ENCODE results near the gene TAL1.

GRCh38 chr1:47174656-47175020 lies 57.4 kb downstream of the TAL1 start:
- TF ChIP-seq GATA3 (IDR thresholded peaks at IDR 0.05; ENCODE audit: low read depth, low read length) (no peak), GATA2 (IDR thresholded peaks at IDR 0.05; ENCODE audit: low read depth, low read length) (no peak)

Data from SH-SY5Y (cell line).